GM19035 (cell line): ENCODE data around the gene CCL22.
"Not testable (repeated sequence)": the region's sequence is repeated elsewhere in the genome, so short reads cannot be mapped to it uniquely, and the experiment has no call there.

Source experiments
- ATAC-seq: cut with Tn5 transposase; IDR thresholded peaks from one replicate; pipeline ENCODE4 v1.9.1; 2021; ENCODE audit not compliant: unreplicated experiment

Gene CCL22, protein sequence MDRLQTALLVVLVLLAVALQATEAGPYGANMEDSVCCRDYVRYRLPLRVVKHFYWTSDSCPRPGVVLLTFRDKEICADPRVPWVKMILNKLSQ

GRCh38 chr16:57358527-57359095 lies at the start of gene CCL22:
CCL22 (plus strand) TSS chr16:57358783; CDS start chr16:57358817, 34 bp downstream.
- peak; percentile 48 for ATAC-seq

- ATAC-seq = no peak
Measured at GRCh38 chr16:57310801-57311200, 47.8 kb upstream of the CCL22 start.

DNA sequence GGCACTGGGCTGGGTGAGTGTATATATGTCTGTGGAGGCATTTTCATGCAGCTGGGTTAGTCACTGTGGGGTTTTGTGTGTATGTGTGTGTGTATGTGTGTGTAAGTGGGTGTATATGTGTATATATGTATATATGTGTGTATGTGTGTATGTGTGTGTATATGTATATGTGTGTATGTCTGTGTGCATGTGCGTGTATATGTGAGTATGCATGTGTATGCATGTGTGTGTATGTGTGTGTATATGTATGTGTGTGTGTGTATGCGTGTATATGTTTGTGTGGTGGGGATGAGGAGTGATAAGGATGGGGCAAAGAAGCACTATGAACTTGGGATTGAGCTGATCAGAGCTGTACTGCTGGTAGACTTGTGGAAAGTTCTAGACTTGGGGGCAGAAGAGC lies 45.1 kb upstream of the CCL22 start:
- ATAC-seq = no peak

DNA sequence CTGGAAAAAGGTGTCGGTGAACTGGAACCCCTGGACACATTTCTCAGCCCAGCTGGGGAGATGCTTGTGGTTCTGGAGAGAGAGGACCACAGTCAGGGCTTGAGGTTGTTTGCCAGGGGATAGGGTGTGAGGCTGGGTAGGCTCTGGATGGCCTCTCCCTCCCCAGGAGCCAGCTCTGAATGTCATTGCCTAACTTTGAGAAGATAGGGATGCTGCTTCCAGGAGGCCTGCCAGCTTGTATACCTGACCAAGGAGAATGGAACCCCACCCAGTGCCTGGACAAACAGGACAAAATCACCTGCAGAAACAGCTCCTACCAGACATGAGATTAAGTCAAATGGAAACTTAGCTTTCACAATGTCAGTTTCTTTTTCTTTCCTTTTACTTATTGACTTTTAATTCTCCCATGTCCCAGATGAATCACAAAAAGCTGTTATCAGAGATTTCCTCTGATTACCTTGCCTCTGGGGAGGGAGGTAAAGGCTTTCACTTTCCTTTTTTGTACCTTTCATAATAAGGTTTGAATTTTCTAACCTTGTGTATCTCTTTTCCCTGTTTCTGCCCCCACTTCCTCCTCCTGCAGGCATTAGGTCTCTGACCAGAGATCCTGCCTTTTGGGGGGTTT lies 44.3 kb upstream of the CCL22 start:
- ATAC-seq = no peak

DNA sequence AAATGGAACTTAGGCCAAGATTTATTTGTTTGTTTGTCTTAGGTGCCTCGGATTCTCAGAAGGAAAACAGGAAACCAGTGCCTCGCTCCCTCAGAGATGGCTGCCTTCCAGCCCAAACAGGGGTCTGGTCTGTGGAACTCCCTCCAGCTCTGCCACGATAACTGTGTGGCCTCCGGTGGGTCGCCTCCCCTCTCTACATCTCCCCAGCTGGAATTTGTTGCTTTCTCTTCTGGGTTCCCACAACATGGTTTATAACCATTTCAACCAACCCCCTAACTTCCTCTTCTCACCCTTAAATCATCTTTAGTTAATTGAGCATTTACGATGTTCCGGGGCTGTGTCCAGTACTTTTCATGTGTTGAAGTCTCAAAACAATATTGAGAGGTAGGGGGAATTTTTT lies 43.2 kb upstream of the CCL22 start:
- no peak for ATAC-seq

DNA sequence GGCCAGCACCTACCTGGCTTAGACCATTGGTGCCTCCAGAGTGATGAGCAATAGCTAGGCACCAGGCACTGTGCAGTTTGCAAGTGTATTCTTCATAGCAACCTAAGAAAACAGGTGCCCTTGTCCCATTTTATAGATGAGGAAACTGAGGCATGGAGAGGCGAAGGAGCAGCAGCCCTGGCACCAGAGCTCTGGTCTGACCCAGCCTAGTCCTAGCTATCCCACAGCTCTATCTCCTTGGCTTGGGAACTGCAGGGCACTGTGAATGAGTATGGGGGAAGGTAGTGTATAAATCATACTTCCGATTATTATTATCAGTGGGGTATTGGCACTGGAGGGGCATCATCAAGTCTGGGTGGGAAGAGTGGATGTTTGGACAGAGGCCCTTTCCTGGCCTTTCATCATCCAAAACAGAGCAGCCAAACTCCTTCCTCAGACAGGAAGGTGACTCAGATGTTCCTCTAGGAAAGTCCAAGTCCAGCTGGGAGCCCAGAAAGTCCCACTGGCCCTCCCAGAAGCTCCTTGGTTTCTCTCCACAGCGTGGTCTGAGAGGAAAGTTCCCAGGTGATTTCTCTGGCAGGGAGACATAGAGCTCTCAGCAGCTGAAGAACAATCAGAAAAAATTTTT lies 42.1 kb upstream of the CCL22 start:
- ATAC-seq = no peak

DNA sequence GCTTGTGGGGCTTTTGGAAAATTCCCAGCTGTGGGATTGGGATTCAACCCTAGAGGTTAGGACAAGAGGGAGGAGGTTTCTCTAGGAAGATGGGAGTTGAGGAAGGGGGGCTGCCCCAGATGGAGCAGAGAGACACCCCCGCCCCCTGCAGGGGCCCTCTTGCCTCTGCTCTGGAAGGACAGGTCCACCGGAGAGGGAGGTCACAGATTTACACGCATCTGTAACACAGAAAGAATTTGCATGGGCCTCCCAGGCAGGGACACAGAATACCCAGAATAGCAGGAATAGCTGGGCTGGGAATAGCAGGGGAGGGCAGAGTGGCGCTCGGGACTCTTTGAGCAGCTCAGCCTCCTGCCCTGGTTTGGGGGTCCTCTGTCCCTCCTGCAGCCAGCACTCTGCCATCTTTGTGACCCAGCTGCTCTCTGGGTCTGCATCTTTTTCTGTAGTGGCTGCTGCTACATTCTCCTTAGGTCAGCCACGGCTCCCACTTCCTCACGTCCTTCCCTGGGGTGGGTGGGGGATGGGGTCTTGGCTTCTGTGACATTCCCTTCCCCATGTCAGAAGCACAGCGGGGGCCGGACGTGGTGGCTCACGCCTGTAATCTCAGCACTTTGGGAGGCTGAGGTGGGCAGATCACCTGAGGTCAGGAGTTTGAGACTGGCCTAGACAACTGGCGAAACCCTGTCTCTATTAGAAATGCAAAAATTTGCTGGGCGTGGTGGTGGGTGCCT lies 40.2 kb upstream of the CCL22 start:
- no peak for ATAC-seq

DNA sequence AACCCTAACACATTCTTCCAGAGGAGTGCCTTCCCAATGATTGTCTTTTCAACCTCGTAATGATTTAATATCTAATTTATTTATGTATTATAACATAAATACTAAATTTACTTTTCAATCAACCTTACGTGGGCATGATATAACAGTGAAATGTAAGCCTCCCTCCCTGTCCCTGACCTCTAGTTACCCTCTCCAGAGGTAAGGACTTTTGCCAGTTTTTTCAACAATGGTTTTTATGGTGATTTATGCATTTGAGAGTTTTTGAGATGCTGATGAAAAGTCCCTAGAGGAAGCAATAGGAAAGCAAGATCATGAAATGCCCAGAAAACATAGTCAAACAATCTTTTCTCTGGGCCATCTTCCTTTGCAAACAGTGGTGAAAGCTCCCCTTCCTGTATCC lies 38.9 kb upstream of the CCL22 start:
- ATAC-seq = no peak

DNA sequence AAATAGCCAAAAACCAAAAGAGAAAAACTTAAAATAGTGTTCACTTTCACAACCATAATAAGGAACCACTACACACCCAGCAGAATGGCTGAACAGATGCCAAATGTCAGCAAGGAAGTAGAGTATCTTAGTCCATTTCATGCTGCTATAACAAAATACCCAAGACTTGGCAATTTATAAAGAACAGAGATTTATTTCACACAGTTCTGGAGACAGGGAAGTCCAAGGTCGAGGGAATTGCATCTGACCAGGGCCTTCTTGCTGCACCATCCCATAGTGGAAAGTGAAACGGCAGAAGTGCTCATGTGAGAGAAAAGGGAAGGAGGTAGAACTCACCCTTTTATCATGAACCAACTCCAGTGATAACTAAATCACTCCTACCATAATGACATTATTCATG lies 33.8 kb upstream of the CCL22 start:
- ATAC-seq = no peak

GRCh38 chr16:57325458-57325857 lies 33.1 kb upstream of the CCL22 start:
- no peak for ATAC-seq

DNA sequence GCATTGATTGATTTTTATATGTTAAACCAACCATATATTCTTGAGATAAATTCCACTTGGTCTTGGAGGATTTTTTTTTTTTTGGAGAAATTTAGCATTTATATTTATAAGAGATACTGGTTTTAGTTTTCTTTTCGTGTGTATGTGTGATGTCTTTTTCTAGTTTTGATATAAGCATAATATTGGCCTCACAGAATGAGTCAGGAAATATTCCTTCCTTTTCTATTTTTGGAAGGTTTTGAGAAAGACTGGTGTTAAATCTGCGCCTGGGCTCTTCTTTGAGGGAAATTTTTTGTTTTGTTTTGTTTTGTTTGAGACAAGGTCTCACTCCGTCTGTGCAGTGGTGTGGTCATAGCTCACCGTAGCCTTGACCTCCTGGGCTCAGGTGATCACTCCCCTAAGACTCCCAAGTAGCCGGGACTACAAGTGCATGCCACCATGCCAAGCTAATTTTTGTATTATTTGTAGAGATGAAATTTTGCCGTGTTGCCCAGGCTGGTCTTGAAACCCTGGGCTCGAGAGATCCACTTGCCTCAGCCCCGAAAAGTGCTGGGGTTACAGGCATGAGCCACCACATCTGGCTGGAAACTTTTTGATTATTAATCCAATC lies 28.8 kb upstream of the CCL22 start:
- ATAC-seq = no peak

- no peak for ATAC-seq
Measured at GRCh38 chr16:57331355-57331754, 27.2 kb upstream of the CCL22 start.

GRCh38 chr16:57333402-57333801 lies 25.2 kb upstream of the CCL22 start:
- no peak for ATAC-seq

DNA sequence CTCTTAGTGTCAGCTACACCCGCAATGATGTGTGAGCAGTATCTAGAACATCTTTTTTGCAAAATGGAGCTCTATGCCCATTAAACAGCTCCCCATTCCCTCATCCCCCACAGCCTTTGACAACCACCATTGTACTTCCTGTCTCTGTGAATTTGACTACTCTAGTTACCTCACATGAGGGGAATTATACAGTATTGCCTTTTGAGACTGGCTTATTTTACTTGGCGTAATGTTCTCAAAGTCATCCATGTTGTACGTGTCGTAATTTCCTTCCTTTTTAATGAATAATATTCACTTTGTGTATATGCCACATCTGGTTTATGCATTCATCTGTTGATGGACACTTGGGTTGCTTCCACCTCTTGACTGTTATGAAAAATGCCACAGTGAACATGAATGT lies 23.2 kb upstream of the CCL22 start:
- ATAC-seq = no peak

GRCh38 chr16:57341062-57341440 lies 17.5 kb upstream of the CCL22 start:
- ATAC-seq = no peak

DNA sequence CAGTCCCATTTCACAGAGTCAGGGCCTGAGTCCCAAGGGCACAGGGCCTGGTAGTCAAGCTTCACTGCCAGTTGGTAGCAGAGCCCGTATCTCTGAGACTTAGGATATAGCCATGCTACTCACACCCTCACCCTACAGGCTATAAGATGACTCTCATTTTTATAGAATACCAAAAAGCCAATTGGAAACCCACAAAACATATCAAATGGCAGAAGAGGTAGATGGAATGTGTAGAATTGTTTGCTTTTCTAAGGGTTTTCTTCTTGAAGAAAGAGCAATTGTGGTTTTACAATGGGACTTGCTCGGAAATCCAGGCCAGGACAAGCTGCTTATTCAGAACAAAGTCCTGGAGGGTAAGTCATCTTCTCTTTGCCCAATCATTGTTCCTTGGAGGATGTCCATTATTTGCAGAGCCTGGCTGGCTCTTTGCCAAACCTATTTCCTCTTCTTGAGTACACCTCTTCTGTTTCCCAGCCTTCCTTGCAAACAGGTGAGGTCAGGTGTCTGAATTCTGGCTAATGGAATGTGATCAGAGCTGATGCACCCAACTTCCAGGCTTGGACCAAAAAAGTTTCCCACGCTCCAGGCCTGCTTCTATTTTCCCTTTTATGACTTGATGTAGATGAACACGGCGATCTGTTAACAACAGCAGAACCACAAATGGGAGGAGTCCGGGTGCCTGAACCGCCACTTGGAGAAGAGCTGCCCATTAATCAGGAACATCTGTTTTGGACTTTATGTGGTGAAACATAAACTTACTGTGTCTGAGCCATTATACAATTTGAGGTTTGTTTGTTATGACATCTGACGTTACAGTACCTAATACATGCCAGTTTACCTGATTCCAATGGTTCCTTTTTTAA lies 16.9 kb upstream of the CCL22 start:
- ATAC-seq = no peak

DNA sequence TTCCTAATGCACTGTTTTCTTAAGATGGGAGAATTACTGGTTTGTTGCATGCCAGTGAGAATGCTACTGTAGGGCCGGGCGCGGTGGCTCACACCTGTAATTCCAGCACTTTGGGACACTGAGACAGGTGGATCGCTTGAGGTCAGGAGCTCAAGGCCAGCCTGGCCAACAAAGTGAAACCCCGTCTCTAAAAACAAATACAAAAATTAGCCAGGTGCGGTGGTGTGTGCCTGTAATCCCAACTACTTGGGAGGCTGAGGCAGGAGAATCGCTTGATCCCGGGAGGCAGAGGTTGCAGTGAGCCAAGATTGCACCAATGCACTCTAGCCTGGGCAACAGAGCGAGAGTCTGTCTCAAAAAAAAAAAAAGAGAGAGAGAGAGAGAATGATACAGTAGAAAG lies 16.0 kb upstream of the CCL22 start:
- not testable (repeated sequence) for ATAC-seq

DNA sequence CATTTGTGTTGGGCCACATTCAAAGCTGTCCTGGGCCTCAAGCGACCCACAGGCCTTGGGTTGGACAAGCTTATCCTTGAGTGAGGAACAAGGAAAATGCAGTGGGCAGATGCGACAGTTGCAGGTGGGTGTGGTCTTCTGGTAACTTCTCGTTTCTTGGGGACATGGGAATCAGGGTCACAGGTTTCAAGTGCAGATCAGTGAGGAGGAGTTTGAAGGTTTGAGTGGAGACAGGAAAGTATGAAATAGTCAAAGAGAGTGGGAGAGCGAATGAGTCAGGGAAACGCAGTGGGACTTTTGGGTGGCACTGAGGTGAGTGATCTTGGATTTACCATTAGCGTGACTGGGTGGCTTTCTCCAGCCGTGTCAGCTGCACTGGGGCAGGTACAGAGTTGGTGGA lies 15.4 kb upstream of the CCL22 start:
- no peak for ATAC-seq

DNA sequence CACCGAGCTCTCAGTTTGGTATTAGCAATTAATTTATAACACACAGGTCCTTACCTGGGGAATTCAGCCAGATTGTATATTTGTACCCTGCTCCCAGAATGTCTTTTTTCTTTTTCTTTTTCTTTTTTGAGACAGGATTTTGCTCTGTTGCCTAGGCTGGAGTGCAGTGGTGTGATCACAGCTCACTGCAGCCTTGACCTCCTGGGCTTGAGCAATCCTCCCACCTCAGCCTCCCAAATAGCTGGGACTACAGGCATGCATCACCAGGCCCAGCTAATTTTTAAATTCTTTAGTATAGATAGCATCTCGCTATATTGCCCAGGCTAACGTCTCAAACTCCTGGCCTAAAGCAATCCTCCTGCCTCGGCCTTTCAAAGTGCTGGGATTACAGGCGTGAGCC lies 14.5 kb upstream of the CCL22 start:
- ATAC-seq = not testable (repeated sequence)

DNA sequence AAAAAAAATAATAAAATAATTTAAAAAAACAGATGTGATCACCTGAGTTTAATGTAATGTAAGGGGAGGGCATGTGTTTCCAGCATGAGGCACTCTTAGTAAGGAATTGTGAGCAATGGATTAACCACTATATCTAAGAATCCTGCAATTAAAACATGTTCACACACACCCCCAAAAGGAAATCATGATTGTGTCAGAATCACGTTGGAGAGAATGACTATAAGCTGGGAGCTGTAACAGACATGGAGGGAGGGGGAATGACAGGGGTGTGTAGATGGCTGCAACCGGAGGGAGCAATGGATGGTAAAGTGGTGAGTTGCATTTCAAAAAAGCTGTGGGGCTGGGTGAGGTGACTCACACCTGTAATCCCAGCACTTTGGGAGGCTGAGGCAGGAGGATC lies 13.6 kb upstream of the CCL22 start:
- no peak for ATAC-seq
